Measurements from ENCODE around the gene ANO7. TPM values are rescaled to one million over a fixed set of nuclear protein-coding genes. Genes with fewer than 3 reads are reported as not detected.

The ANO7 gene
- total RNA-seq, 1 experiment from 2014 or later, result 5.2 TPM

DNA sequence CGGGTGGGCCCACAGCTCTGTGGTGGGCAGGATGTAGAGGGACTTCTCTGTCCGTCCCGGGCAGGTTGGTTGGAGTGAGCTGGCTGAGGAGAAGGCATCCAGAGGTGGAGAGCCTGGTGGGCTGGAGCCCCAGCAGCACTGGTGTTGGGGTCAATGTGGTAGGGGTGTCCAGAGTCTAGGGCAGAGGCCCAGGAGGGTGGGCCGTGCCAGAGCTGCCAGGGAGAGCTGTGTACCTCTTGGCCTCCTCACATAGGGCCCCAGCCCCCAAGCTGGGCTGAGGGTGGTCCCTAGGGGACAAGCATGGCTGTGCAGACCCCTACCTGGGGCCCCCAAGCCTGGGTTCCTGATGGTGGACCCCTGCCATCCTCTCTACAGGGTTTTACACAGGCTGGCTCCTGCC, 16.0 kb downstream of the ANO7 start:
- no peak overlapping the region for H3K4ac ChIP-seq (ENCODE audit: low read depth, low read length)
- DNase-seq, result no peak
- WGBS (ENCODE audit: extremely low coverage, insufficient read length, low lambda C conversion rate), result no CpG with 5 or more reads among the region's 4 CpGs
- no peak overlapping the region for H2BK5ac ChIP-seq (ENCODE audit: insufficient read length, low read length)
- H3K23me2 ChIP-seq (ENCODE audit: insufficient read length, low read depth, low read length, poor library complexity, severe bottlenecking), result no peaks in the 10 kb centered on the region
- no peak overlapping the region for H2BK15ac ChIP-seq (ENCODE audit: low read depth, low read length)
- H3T11ph ChIP-seq (ENCODE audit: low read length), result no peak overlapping the region
- no peak overlapping the region for H3K18ac ChIP-seq (ENCODE audit: insufficient read length, low read depth, low read length)
- H3K36me3 Mint-ChIP-seq (ENCODE audit: insufficient read depth in 1 of 3, low read depth in 3 of 3), result no peaks in the 10 kb centered on the region; a peak in 1 of 7 replicates
- H3K27me3 ChIP-seq (ENCODE audit: insufficient read depth, low read length), result no peaks in the 10 kb centered on the region
- no peaks in the 10 kb centered on the region; the same call in none of the 2 replicates for H3K27me3 Mint-ChIP-seq (ENCODE audit: low read depth)
- no peak overlapping the region for H3K23ac ChIP-seq (ENCODE audit: insufficient read length, low read depth, low read length)
- no peak overlapping the region for H4K91ac ChIP-seq (ENCODE audit: insufficient read length, low read depth, low read length)
- no peak overlapping the region for H2BK20ac ChIP-seq (ENCODE audit: low read depth, low read length, poor library complexity, severe bottlenecking)
- H3K79me2 ChIP-seq (ENCODE audit: insufficient read depth, low read length), result no peaks in the 10 kb centered on the region
- no peak overlapping the region for H3K4me3 Mint-ChIP-seq
- peaks cover 0 to 4% of the 10 kb centered on the region in 2 experiments; a peak in 1 of 4 replicates for H3K4me1 Mint-ChIP-seq
- H3K9ac ChIP-seq (ENCODE audit: extremely low read depth, insufficient read length, low read length), result no peak overlapping the region
- H3K4me2 ChIP-seq (ENCODE audit: insufficient read depth, insufficient read length, low read length), result no peak overlapping the region
- H3K27ac ChIP-seq (ENCODE audit: insufficient read length, low read depth, low read length), result no peak overlapping the region
- peak overlapping the region in 1 of 3 experiments; percentile 86; a peak in 1 of 7 replicates for H3K27ac Mint-ChIP-seq
- H2BK120ac ChIP-seq (ENCODE audit: low read depth, low read length, poor library complexity, severe bottlenecking), result no peak overlapping the region
- H4K5ac ChIP-seq (ENCODE audit: insufficient read length, low read depth, low read length), result no peak overlapping the region
- no peak overlapping the region for H2BK12ac ChIP-seq (ENCODE audit: insufficient read length, low read depth, low read length)
- H2AK5ac ChIP-seq (ENCODE audit: insufficient read length, low read length), result no peak overlapping the region
- H4K20me1 ChIP-seq (ENCODE audit: control insufficient read depth, insufficient read depth, insufficient read length), result no peaks in the 10 kb centered on the region
- no peak overlapping the region for H3K56ac ChIP-seq (ENCODE audit: insufficient read length, low read depth, low read length)
- H3K9me3 ChIP-seq (ENCODE audit: control insufficient read depth, low read depth, low read length), result no peaks in the 10 kb centered on the region
- H3K14ac ChIP-seq (ENCODE audit: insufficient read depth, low read length), result no peak overlapping the region
- no peaks in the 10 kb centered on the region for H3K79me1 ChIP-seq (ENCODE audit: insufficient read depth, low read depth, low read length, poor library complexity, severe bottlenecking)
- H2AFZ ChIP-seq (ENCODE audit: low read length), result no peak overlapping the region
- H4K8ac ChIP-seq (replicated peaks; ENCODE audit: insufficient read length, low read depth, low read length), result no peak overlapping the region
- no peaks in the 10 kb centered on the region for H3K9me3 Mint-ChIP-seq
- H3K4me1 ChIP-seq (ENCODE audit: insufficient read depth, low read length), result no peaks in the 10 kb centered on the region
- TF ChIP-seq, protein P1, sequence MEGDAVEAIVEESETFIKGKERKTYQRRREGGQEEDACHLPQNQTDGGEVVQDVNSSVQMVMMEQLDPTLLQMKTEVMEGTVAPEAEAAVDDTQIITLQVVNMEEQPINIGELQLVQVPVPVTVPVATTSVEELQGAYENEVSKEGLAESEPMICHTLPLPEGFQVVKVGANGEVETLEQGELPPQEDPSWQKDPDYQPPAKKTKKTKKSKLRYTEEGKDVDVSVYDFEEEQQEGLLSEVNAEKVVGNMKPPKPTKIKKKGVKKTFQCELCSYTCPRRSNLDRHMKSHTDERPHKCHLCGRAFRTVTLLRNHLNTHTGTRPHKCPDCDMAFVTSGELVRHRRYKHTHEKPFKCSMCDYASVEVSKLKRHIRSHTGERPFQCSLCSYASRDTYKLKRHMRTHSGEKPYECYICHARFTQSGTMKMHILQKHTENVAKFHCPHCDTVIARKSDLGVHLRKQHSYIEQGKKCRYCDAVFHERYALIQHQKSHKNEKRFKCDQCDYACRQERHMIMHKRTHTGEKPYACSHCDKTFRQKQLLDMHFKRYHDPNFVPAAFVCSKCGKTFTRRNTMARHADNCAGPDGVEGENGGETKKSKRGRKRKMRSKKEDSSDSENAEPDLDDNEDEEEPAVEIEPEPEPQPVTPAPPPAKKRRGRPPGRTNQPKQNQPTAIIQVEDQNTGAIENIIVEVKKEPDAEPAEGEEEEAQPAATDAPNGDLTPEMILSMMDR (conservative IDR thresholded peaks at IDR 0.05), result no peak
